ENCODE results near the gene HOXB6. TPM values are rescaled to one million over a fixed set of nuclear protein-coding genes. Genes with fewer than 3 reads are reported as not detected.

HOXB6 gene
- total RNA-seq, 1 experiment from 2014 or later: 19.8 TPM

GRCh38 chr17:48647103-48647962 lies 42.5 kb upstream of the HOXB6 start:
- TF ChIP-seq EZH2 (IDR thresholded peaks at IDR 0.05; ENCODE audit: borderline replicate concordance, low read depth, low read length, poor library complexity, severe bottlenecking) (no peak), CTCF (conservative IDR thresholded peaks at IDR 0.05; ENCODE audit: low read depth, low read length) (no peak)
- Histone ChIP-seq H3K27me3 (replicated peaks; ENCODE audit: insufficient read depth, low read depth, low read length, poor library complexity) (peaks cover 10% of the 10 kb centered on the region), H3K36me3 (ENCODE audit: insufficient read depth, low read length, poor library complexity, severe bottlenecking) (no peaks in the 10 kb centered on the region), H3K9me3 (ENCODE audit: low read depth, low read length, poor library complexity, severe bottlenecking) (no peaks in the 10 kb centered on the region), H3K4me3 (ENCODE audit: low read depth, low read length, poor library complexity, severe bottlenecking) (peak overlapping the region; percentile 46), H3K27ac (ENCODE audit: low read depth, low read length, poor library complexity, severe bottlenecking) (no peak overlapping the region), H3K4me1 (ENCODE audit: insufficient read depth, low read length, poor library complexity, severe bottlenecking) (peaks cover 6% of the 10 kb centered on the region)
- intact Hi-C loops (cut with micrococcal nuclease; ENCODE audit: unreplicated experiment): no loop called here
- CTCF ChIA-PET: interaction anchor here (0.6 to 0.9 kb wide), 2 partner anchors 11 to 21 kb away, joined by 4 read pairs; partner anchors contain the start of gene HOXB9
- POLR2A ChIA-PET (ENCODE audit: low non-redundant PET): no interaction called here
- no peak for DNase-seq (ENCODE audit: low spot score)
- no TSS peak for BruUV-seq (replicated peaks)

- ChIA-PET CTCF (interaction anchor here (0.6 kb wide), 1 partner anchor 31 kb away, joined by 10 read pairs; the partner anchor contains the start of gene HOXB8), POLR2A (ENCODE audit: low non-redundant PET) (no interaction called here)
- peaks cover 6% of the 10 kb centered on the region for H3K4me1 ChIP-seq (ENCODE audit: insufficient read depth, low read length, poor library complexity, severe bottlenecking)
- peak overlapping the region; percentile 46 for H3K4me3 ChIP-seq (ENCODE audit: low read depth, low read length, poor library complexity, severe bottlenecking)
- no peak overlapping the region for H3K27ac ChIP-seq (ENCODE audit: low read depth, low read length, poor library complexity, severe bottlenecking)
- no peaks in the 10 kb centered on the region for H3K9me3 ChIP-seq (ENCODE audit: low read depth, low read length, poor library complexity, severe bottlenecking)
- DNase-seq (ENCODE audit: low spot score): no peak
- BruUV-seq (replicated peaks): no TSS peak
- no peak for TF ChIP-seq CTCF (conservative IDR thresholded peaks at IDR 0.05; ENCODE audit: low read depth, low read length)
- TF ChIP-seq EZH2 (IDR thresholded peaks at IDR 0.05; ENCODE audit: borderline replicate concordance, low read depth, low read length, poor library complexity, severe bottlenecking): no peak
- intact Hi-C loops (cut with micrococcal nuclease; ENCODE audit: unreplicated experiment): no loop called here
- H3K36me3 ChIP-seq (ENCODE audit: insufficient read depth, low read length, poor library complexity, severe bottlenecking): no peaks in the 10 kb centered on the region
- H3K27me3 ChIP-seq (replicated peaks; ENCODE audit: insufficient read depth, low read depth, low read length, poor library complexity): peaks cover 19% of the 10 kb centered on the region
These were observed 41.7 kb upstream of the HOXB6 start for GRCh38 chr17:48646183-48647102.

- H3K36me3 ChIP-seq (ENCODE audit: insufficient read depth, low read length, poor library complexity, severe bottlenecking): no peaks in the 10 kb centered on the region
- BruUV-seq (replicated peaks): no TSS peak
- POLR2A ChIA-PET (ENCODE audit: low non-redundant PET): no interaction called here
- H3K4me3 ChIP-seq (ENCODE audit: low read depth, low read length, poor library complexity, severe bottlenecking): no peak overlapping the region
- TF ChIP-seq EZH2 (IDR thresholded peaks at IDR 0.05; ENCODE audit: borderline replicate concordance, low read depth, low read length, poor library complexity, severe bottlenecking) (no peak), CTCF (conservative IDR thresholded peaks at IDR 0.05; ENCODE audit: low read depth, low read length) (no peak)
- H3K27me3 ChIP-seq (replicated peaks; ENCODE audit: insufficient read depth, low read depth, low read length, poor library complexity): peaks cover 22% of the 10 kb centered on the region
- CTCF ChIA-PET: interaction anchor here (0.6 kb wide), 1 partner anchor 30 kb away, joined by 10 read pairs; the partner anchor contains the start of gene HOXB8
- no peak for DNase-seq (ENCODE audit: low spot score)
- H3K9me3 ChIP-seq (ENCODE audit: low read depth, low read length, poor library complexity, severe bottlenecking): no peaks in the 10 kb centered on the region
- intact Hi-C loops (cut with micrococcal nuclease; ENCODE audit: unreplicated experiment): no loop called here
- peaks cover 6% of the 10 kb centered on the region for H3K4me1 ChIP-seq (ENCODE audit: insufficient read depth, low read length, poor library complexity, severe bottlenecking)
- no peak overlapping the region for H3K27ac ChIP-seq (ENCODE audit: low read depth, low read length, poor library complexity, severe bottlenecking)
These were observed 40.9 kb upstream of the HOXB6 start for GRCh38 chr17:48645639-48646182.
